CD4-positive, alpha-beta T cell treated with Interleukin-4 for 1 hour (primary cell): ENCODE results near the gene HPS4.
"Not testable (repeated sequence)": the region's sequence is repeated elsewhere in the genome, so short reads cannot be mapped to it uniquely, and the experiment has no call there.

Experiments used
- DNase-seq, 2 donors: peaks; one replicate each; pipeline ENCODE4 v3.0.0-alpha.2; 2020 to 2022

The HPS4 gene

GRCh38 chr22:26483439-26484359 is at the start of gene HPS4, which contains the start of gene SRRD:
HPS4 (minus strand) TSS chr22:26483783; CDS start chr22:26481762, 2,021 bp downstream.
SRRD (plus strand) TSS chr22:26483877; CDS start chr22:26483891, 14 bp downstream.
- DNase-seq, result peak; percentile 93 to 94

GRCh38 chr22:26529345-26529744 is 45.8 kb upstream of the HPS4 start:
- DNase-seq, result no peak

GRCh38 chr22:26528518-26528917 is 44.9 kb upstream of the HPS4 start:
- DNase-seq, result not testable (repeated sequence)

- no peak for DNase-seq
These were observed 44.2 kb upstream of the HPS4 start for GRCh38 chr22:26527574-26528465.

GRCh38 chr22:26527167-26527566 is 43.6 kb upstream of the HPS4 start:
- no peak for DNase-seq

- DNase-seq, result no peak
These were observed 42.5 kb upstream of the HPS4 start for GRCh38 chr22:26525946-26526564.

GRCh38 chr22:26524870-26525269 is 41.3 kb upstream of the HPS4 start:
- DNase-seq, result no peak

GRCh38 chr22:26522592-26522991 is 39.0 kb upstream of the HPS4 start:
- no peak for DNase-seq

GRCh38 chr22:26522012-26522411 is 38.4 kb upstream of the HPS4 start:
- no peak for DNase-seq

- no peak for DNase-seq
These were observed 33.8 kb upstream of the HPS4 start for GRCh38 chr22:26517429-26517828.

- no peak for DNase-seq
These were observed 32.9 kb upstream of the HPS4 start for GRCh38 chr22:26516503-26516902.

GRCh38 chr22:26515931-26516330 is 32.3 kb upstream of the HPS4 start:
- DNase-seq, result no peak

GRCh38 chr22:26514419-26515161 is 31.0 kb upstream of the HPS4 start:
- no peak for DNase-seq

GRCh38 chr22:26513838-26514237 is 30.3 kb upstream of the HPS4 start:
- DNase-seq, result no peak

- peak; percentile 87 to 88 for DNase-seq
These were observed 28.7 kb upstream of the HPS4 start, which contains the start of gene TFIP11 for GRCh38 chr22:26512149-26512793. TFIP11 (minus strand) TSS chr22:26512473; CDS start chr22:26510272, 2,201 bp downstream.

- no peak for DNase-seq
These were observed 24.6 kb upstream of the HPS4 start for GRCh38 chr22:26508148-26508547.

- DNase-seq, result no peak
These were observed 20.2 kb upstream of the HPS4 start for GRCh38 chr22:26503758-26504157.

GRCh38 chr22:26502688-26503561 is 19.3 kb upstream of the HPS4 start:
- peak; percentile 78 to 80 for DNase-seq

GRCh38 chr22:26501996-26502395 is 18.4 kb upstream of the HPS4 start:
- DNase-seq, result no peak

GRCh38 chr22:26499188-26499703 is 15.7 kb upstream of the HPS4 start:
- no peak for DNase-seq
